Kidney glomerular epithelial cell (primary cell): ENCODE results near the gene QRICH1.

Experiments used
- DNase-seq: peaks from one replicate; lab custom pipeline; 2025; lab: John Stamatoyannopoulos, UW

QRICH1 gene

DNA sequence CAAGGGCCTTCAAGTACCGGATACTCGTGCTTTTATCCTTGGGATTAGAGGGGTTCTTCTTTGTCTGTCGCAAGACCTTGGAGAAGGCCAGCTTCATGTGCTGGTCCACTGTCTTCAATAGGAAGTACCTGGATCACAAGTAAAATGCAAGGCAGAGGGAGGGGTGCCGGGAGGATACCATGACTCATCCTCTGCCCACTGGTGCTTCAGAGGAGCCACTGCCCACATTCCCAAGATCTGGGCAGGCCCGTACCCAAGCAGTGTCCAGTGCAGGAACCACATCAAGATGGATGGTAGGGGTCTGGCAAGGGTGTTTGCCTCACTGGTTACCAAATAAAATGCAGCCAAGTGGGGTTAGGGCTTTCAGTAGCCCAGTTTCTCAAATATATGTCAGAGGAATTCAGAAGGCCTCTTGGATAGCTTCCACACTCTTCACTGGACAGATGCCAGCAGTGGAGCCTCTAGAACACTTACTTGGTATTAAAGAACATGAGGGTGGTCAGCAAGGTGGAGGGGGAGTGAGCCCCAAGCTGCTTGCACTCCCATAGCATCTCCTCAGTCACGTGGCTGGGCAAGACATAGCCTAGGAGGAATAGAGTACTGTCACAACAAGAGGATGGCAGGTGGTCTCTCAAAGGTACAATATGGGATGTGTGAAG lies 61.1 kb downstream of the QRICH1 start:
- no peak for DNase-seq

DNA sequence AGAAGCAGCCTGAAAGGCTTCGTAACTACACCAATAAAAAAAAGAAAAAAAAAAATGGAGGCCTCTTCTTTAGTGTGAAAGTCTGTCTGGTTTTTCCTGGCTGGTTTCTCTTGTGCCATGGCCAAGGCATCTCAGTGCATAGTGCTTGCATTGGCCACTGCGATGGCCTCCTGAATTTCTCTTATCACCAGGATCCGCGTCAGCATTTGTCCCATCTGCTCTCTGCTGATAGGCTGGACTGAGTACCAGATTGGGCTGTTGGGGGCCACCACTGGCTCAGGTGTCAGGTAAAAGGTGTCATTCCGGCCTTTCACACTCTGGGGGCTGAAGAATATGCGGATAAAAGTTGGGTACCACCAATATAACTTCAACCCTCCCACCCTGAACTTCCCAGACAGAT lies 63.5 kb downstream of the QRICH1 start:
- no peak for DNase-seq

DNA sequence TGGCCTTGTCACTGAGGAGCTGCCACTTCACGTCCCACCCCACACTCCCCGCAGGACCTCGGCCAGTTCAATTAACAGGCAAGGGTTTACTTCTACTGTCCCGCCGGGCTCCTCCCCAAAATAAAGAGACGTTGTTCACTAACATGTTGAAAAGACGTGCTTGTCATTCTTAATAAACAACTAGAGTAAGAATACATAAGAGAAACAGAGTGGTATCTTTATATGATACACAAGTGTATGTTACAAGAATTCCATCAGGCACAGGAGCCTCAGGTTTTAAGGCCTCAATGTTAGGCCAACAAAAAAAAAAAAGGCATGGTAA lies 64.3 kb downstream of the QRICH1 start:
- no peak for DNase-seq

DNA sequence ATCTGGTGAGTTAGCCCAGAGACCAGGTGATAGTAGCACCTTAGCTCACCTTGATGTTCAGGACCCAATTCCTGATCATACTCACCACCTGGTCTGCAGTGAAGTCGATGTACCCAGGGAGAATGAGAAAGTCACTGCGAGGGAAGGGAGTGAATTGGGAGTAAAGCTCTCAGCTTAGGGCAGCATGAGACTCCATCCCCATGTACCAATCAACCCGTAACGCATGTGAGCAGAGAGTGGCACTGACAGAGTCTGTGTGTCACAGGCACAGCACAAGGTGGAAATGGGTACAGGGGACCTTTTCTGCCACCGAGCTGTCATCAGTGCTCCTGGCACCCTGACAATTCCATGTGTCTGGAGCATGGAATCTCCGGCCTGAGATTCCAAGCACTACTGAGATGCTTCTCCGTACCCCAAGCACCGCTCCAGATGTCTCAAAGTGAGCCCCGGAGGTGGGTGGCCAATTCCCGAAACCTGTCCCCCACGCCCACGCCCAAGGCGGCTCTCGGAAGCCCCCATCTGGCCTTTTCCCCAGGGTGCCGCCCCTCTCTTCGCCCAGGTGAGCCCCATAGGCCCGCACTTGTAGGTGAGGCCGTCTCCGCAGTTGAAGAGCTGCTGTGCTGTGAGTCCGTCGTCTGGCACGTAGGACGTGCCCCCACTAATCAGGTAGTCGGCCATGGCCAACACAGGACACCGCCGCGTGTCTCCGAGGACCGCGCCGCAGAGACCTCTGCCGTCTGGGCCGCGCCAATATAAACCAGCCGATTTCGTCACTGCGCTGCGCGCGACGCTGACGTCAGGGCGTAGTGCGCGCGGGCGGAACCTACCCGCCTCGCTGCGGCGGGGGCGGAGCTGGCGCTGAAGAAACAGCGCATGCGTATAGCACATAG lies 65.0 kb downstream of the QRICH1 start, which contains the start of gene IMPDH2:
IMPDH2 (minus strand) TSS at position 726 of the 890 bp plus-strand sequence; CDS start at position 678, 48 bp downstream.
- peak; percentile 88 for DNase-seq

DNA sequence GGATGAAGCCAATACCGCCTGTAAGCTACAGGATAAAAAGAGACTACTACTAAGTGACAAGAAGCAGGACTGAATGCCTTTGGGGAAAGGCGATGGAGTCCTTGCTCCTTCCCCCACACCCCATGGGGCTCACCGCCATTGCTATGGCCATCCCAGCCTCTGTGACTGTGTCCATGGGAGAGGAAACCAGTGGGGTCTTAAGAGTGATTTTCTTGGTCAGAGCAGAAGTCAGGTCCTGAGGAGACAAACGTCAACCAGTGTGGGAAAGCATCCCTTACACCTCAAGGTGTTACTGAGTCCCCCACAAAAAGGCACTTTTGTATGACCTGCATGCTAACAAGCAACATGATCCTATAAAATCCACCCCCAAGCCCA lies 65.6 kb downstream of the QRICH1 start:
- no peak for DNase-seq

DNA sequence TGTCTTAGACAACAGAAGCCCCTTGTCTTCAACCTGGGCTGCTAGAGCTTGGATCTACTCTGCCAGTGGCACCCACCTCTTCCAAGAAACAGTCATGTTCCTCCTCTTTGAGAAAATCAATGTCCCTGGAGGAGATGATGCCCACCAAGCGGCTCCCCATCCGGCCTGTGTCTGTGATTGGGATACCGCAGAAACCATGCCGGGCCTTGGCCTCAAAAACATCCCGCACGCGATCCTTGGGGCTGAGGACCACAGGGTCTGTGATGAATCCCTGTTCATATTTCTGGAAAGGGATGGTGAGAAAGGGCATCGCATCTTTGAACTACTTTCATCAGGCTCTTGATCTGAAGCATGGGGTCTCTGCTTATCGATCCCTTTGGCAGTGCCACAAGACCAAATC lies 66.2 kb downstream of the QRICH1 start:
- DNase-seq = no peak

DNA sequence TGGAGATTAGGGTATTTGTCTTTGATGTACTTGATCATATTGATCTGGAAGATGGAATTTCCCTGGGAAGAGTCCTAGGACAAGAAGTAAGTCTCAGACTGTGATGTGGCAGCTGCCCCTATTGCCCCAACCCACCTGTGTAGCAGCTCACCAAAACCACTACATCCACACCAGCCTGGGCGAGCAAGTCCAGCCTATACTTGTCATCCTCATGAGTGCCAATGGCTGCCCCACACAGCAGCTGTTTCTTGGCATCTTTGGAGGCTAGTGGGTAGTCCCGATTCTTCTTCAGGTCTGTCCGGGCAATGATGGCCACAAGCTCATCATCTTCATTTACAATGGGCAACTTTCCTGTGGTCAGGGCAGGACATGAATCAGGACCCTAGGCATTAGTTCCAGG lies 67.3 kb downstream of the QRICH1 start:
- DNase-seq = no peak

DNA sequence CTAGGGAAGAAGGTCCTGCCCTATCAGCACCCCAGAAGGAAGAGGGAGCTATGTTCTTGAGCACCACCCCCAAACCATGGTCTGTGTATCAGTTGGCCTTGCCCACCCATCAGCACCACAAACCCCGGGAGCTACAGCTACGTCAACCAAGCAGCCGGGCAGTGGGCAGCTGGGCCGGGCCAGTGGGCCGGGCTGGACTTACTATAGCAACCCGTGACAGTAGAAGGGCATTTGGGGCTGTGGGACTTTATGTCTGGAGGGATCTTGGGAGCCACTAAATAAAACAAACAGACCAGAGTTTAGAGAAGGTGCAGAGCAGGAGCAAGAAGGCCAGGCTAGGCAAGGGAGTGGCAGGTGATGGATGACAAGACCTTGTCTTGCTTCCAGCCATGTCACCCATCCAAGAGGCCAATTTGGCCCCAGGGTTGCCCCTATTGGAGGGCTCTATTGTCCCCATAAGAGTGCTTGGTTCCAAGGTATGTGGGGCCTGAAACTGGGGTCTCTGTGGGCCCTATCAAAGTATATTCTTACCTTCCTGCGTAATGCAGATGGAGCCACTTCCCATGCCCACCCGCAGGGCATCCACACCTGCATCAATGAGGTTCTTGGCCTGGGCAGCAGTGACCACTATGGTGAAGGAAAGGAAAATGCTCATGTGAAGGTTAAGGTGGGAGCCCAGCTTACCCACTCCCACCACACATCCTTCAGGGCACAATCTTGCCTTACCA lies 67.9 kb downstream of the QRICH1 start:
- DNase-seq = no peak

DNA sequence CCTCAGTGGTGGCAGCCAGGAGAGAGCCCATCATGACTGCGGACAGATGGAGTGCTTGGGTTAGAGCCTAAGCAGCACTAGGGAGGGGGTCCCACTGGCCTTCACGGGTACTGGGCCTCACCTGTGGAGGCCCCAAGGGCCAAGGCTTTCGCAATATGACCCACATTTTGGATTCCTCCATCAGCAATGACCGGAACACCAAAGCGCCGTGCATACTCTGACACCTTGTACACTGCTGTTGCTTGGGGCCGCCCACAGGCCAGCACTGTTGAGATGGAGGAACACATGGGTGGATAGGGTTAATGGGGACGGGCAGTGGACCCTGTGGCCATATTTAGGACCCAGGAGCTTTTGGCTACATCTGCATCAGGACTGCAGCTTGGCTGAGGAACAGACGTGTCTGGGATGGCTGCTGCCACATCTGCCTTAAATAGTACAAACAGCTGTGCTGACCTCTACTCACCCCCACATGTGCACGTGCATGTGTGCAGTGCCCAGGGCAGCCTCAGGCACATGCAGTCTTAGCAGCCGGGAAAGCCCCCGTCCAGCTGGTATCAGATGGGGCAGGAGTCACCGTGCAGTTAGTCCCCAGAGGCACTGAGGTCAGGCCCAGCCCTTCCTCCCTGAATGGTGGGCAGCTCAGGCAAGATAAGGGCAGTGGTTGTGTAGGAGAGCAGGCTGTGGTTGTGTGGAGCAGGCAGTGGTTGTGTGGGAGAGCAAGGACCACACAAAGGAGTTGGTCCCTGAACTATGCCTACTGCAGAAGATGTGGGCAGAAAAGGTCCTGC lies 68.7 kb downstream of the QRICH1 start:
- DNase-seq = no peak

DNA sequence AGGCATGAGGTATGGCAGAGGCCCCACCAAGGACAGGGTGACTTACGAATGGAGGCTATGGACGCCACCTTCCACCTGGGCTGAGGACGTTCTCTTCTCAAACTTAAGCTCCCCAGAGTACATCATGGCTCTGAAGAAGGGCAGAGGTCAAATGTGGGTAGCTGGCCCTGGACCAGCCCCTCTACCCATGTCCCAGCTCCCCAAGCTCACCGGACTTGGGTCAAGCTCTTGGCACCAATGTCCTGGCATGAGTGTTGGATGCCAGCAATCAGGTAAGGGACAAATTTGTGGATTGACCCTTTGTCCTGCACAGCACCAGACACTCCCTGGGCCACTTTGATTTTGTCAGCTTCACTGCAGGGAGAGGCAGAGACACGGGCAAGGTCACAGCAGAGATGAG lies 69.4 kb downstream of the QRICH1 start:
- no peak for DNase-seq

DNA sequence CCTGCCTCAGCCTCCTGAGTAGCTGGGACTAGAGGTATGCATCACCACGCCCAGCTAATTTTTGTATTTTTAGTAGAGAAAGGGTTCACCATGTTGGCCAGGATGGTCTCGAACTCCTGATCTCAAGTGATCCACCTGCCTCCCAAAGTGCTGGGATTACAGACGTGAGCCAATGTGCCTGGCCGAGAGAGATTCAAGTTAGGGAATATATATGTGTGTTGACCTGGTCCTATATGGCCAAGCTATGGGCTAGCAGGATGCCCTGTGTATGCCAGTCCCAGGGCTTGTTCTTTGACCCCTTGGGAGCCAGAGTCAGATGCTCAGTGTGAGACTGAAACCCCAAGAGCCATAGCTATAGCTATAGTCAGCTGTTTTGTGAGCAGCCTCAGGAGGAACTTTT lies 70.1 kb downstream of the QRICH1 start:
- no peak for DNase-seq

DNA sequence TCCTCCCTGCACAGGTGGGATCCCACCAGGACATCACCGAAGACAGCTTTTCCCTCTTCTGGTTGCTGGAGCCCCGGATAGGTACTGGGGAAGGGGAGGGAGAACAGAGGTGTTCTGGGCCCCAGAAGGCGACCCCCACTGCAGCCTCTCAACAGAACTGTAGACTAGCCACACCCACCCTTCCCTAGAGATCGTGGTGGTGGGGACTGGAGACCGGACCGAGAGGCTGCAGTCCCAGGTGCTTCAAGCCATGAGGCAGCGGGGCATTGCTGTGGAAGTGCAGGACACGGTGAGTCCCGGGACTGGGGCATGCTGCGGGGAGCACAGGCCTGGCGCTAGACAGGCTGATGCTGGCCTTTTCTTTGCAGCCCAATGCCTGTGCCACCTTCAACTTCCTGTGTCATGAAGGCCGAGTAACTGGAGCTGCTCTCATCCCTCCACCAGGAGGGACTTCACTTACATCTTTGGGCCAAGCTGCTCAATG lies 71.1 kb downstream of the QRICH1 start:
- no peak for DNase-seq

DNA sequence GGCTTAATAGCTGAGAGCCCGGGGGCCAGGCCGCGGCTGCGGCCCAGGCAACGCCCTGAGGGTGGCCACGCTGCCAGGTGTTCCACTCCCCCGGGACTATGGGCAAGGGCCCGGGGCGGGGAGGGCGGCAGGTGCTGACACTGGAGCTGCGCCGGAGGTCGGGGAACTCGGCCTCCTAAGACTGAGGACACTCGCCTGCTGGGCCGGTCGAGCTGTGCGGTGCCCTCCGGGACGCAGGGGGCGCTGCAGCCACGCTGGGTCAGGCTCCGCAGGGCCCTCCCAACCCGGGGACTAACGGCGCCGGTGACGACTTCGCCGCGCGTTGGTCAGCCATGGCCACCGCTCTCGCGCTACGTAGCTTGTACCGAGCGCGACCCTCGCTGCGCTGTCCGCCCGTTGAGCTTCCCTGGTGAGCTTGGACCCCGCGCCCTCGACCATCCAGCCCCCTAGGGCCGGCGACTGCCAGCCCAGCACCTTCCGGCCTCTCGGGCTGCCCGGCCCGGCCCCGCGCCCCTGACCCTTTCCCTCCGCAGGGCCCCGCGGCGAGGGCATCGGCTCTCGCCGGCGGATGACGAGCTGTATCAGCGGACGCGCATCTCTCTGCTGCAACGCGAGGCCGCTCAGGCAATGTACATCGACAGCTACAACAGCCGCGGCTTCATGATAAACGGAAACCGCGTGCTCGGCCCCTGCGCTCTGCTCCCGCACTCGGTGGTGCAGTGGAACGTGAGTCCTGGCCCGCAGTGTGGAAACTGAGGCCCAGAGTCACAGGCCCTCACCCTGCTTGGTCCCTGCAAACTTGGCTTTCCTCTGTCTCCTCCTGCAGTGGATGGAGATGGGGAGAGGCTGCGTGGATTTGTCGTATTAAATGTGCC lies 71.8 kb downstream of the QRICH1 start, which contains the start of gene NDUFAF3:
NDUFAF3 (plus strand) TSS at position 309 of the 875 bp plus-strand sequence; CDS start at position 333, 24 bp downstream.
- DNase-seq = peak; percentile 82

DNA sequence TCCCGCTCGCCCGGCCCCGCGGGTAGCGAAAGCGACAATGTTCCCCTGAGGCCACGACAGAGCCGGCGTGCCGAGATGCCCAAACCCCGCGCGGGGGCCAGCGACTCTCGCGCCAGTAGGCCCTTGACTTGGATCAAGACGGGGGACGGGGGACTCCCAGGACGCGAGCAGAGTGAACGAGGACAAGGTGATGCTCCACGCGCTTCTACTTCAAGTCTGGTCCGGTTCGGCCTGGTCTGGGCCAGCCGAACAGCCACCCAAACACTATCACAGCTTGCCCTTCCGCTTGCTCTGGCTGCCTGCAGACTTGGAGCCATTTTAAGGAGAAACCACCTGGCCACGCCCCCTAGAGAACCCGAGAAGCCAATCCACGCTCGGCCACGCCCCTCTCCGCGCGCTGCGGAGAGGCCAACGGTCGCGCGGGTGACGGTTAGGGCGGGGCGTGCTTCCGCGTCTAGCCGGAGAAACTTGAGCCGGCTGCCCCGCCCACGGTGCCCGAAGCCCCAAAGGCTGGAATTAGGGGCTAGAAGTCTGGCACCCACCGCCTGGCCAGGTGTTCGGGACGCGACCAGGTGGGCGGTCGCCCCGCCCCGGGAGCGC lies 72.6 kb downstream of the QRICH1 start:
- DNase-seq = peak; percentile 98

DNA sequence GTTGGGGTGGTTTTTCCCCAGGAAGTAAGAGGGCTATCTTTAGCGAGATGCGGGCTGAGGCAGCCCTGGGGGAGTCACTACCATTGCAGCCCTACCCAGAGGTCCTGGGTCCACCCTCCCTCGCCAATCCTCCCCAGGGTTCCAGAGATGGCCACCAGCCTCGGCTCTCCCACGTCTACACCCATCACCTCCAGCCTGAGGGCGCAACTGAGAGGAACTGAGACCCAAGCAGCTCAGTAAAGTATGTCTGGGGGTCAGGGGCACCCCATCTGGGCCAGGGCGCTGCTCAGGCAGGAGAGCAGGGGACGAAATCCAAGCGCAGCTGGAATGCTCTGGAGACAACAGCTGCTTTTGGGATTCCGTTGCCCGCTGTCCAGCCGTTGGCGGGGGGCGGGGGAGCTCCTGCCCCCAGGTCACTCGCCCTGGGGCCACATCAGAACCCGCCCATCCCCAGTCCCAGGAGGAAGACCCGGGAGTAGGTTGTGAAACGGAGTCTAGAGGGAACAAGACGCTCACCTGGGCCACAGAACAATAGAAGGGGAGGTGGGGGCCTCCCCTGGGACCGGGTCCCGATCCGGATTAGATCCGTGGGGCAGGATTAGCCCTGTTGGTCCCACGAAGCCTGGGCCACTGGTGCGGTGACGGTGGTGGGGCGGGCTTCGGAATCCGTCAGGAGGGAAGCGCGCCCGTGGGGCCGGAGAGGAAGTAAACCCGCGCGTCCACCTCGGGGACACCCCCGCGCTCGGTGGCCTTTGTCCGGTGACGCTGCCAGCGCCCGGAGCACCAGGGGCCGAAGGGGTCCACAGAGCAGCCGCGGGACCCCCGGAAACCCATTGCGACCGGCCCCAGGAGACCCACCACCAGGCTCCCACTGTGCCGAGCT lies 73.3 kb downstream of the QRICH1 start:
- no peak for DNase-seq

DNA sequence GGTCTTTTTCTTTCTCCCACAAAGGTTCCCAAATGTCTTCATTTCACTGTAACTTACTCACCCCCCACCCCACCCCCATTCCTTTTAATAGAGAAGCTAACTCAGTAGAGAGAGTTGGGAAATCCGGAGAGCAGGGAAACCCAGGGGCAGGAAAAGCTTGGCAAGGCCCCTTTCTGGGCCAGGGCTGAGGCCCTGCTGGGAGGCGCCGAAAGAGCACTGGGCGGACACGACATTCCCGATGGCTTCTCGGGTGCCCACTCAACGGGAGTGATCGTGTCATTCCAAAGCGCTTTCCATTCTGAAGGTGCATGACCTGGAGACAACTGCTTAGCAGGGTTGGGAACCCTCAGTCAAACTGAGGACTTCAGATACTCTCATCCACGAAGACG lies 73.9 kb downstream of the QRICH1 start:
- DNase-seq = no peak

DNA sequence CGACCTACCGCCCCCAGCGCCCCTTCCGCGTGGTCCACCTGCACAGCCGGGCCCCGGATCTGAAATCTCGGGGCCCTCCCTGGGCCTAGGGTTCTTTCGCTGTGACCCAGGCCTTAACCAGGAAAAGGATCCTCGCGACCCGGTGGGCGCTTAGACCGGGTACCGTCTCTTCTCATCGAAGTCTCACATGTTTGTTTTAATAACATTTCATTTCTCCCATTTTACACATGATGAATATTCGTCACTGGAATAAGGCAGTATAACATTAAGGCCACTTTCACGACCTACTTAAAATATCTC lies 75.2 kb downstream of the QRICH1 start:
- no peak for DNase-seq

DNA sequence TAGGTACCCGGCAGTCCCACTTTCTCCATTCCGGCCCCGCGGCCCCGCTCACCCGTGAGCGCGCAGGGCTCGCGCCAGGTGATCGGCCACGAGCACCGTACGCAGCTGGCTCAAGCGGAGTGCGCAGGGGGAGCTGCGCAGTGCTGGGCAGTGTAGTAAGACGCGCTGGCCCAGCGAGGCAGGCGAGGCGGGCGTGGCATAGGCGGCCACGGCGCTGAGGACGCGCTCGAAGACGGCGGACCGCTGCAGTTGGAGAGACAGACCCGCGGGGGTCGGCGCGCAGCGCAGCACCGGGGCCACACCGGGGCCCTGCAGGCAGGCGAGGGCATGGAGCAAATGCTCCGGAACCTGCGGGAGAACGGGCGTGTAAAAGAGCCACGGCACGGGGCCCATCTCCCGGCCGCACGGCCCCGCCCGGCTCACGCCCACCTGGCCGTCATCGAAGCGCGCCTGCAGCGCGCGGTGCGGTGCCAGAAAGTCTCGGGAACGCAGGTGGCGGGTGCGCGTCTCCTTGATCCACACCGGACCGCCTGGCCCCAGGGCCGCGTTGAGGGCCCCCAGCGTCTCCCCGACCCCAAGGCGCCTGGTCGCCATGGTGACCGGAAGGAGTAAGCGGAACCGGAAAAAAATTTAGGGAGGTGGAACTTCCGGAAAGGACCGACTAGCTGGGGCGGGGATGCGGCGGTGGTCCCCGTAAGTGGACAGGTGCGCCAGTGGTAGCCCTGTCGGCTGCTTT lies 75.7 kb downstream of the QRICH1 start, which contains the start of gene DALRD3:
DALRD3 (minus strand) TSS at position 610 of the 736 bp plus-strand sequence; CDS start at position 594, 16 bp downstream.
- DNase-seq = peak; percentile 70
